Daoy (cell line): Measurements from ENCODE around the gene CAST. TPM values are rescaled to one million over a fixed set of nuclear protein-coding genes. Genes with fewer than 3 reads are reported as not detected.
"Not testable (repeated sequence)": the region's sequence is repeated elsewhere in the genome, so short reads cannot be mapped to it uniquely, and the experiment has no call there.

Experiments
- DNase-seq: peaks from one replicate; pipeline ENCODE4 v3.0.0-alpha.2; 2015; ENCODE audit warnings: low read depth
- total RNA-seq: library from RNA; depleted of rRNA; stranded (reverse); fragments of >200 nt; shearing (Covaris generic); gene quantifications from 2 replicates; pipeline ENCODE4 v1.2.3, GENCODE V29; 2014

The CAST gene
- total RNA-seq, 1 experiment from 2014 or later, result 124 TPM

DNA sequence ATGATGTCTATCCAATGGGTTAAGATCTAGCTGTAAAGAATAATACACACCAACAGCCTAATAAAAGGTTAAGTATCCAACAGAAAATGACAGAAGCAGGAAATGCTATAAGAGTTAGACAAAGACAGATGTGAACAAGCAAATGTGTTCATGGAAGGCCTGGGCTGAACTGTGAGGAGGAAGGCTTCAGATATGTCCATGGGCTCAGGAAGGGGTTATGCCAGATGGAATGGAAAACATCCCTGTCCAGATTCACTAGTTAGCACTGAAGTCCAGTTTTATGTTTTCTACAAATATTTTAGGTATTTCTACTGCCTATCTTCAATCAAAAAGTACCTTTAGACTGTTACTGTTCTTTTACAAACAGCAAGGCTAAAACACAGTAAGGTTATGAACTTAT lies 118.5 kb downstream of the CAST start:
- DNase-seq, result peak; percentile 9

- DNase-seq, result peak; percentile 5
Observed at GRCh38 chr5:96781031-96781971, 119.1 kb downstream of the CAST start.

DNA sequence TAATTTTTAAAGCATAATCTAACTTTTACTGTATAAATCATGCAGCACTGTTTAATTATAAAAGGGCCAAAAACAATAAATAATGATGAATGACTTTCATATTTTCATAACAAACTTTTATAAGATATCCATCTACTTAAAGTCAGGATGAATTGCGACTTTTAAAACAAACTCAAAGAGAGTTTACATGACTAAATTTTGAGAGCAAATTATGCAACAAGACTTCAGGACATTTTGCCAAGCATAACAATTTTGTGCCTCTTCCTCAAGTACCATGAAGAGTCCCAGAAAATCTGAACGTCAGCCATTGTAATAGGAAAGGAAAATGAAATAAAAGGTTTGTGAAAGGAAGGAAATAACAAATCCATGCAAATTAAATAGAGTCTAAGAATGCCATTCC lies 121.2 kb downstream of the CAST start:
- DNase-seq, result no peak

- DNase-seq, result no peak
Observed at GRCh38 chr5:96785326-96786109, 123.3 kb downstream of the CAST start.

- no peak for DNase-seq
Observed at GRCh38 chr5:96788112-96788749, 126.1 kb downstream of the CAST start.

- no peak for DNase-seq
Observed at GRCh38 chr5:96789794-96790330, 127.7 kb downstream of the CAST start.

DNA sequence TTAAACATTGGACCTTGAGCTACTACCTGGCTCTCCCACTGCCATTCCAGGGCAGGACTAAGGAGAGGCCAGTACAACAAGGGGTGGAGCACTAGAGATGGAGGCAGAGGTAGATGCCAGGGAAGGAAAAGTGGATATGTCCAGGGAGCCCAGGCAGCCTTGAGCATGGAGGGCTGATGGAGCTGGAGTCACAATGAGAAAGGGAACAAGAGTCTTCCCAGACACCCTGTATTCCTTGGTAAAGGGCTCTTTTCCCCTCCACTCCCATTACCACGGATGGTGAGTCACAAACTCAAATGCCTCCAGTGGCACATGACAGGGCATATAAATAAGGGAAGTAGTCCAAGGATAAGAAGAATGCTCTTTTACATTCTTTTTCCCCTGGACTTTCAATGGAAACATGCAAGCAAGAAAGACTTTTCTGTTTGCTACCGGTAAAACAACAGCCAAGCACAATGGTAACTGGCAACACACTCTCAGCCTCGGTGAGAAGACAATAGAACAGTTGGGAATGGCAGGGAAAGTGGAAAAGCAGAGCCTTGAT lies 128.9 kb downstream of the CAST start:
- DNase-seq, result peak; percentile 21

DNA sequence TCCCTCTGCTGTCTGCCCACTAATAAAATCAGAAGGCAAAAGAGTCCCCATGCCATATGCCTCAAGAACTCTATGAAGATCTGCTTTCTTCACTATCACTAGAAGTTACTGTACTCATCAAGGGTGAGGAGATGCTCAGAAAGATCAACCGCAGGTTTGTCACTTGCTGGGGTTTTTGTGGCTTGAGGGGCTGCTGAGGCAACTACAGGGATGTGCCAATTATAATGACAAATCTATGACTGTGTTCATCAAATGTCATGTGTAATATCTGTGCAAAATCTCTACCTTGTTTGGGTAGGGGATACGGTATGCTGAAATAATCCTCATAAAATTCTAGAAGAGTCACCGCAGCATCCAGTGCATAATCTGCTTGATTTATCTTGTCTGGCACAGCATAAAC lies 132.6 kb downstream of the CAST start:
- no peak for DNase-seq

- no peak for DNase-seq
Observed at GRCh38 chr5:96795626-96796025, 133.4 kb downstream of the CAST start.

DNA sequence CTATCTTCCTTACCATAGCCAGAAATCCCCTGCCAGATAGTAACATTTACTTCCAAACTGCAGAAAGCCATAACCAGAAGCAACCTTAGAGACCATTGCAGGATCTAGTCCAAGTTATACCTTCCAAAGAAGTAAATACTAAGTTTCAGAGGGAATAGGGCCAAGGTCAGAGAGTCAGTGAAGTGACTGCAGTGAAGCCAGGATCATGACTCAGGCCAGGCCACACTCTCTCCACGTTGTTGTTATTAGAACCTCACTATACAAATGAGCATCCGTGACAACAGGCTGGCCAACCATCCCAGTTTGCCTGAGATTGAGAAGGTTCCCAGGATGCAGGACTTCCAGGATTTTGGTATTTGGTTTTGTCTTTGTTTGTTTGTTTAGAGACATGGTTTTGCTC lies 134.3 kb downstream of the CAST start:
- no peak for DNase-seq

DNA sequence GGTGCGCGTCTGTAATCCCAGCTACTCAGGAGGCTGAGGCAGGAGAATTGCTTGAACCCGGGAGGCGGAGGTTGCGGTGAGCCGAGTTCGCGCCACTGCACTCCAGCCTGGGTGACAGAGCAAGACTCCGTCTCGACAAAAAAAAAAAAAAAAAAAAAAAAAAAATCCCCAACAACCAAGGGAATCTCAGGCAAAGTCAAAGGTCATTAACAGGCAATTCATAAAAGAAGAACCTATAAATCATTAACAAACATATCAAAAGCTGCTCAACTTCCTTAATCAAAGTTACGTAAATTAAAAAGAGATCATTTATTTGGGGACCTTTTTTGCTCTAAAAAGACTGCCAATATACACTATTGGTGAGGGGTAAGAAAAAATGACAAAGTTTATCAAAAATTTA lies 139.5 kb downstream of the CAST start:
- not testable (repeated sequence) for DNase-seq

- peak; percentile 85 for DNase-seq
Observed at GRCh38 chr5:96807075-96807654, 145.0 kb downstream of the CAST start.

GRCh38 chr5:96808541-96808828 lies 146.3 kb downstream of the CAST start:
- DNase-seq, result no peak

DNA sequence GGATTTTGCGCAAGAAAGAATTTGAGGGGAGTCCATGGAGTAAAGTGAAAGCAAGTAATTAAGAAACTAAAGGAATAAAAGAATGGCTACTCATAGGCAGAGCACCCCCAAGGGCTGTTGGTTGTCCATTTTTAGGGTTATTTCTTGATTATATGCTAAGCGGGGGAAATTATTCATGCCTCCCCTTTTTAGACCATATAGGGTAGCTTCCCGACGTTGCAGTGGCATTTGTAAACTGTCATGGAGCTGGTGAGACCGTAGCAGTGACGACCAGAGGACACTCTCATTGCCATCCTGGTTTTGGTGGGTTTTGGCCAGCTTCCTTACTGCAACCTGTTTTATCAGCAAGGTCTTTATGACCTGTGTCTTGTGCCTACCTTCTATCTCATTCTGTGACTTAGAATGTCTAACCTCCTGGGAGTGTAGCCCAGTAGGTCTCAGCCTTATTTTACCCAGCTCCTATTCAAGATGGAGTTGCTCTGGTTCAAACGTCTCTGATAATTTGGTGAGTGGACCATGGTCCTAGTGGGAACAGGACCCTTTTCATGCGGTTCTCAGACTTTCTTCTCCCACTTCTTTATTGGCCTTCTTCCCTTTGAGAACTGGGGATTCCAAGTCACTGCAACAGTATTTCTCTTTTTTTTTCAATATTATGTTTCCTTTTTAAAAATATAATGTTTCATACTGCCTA lies 146.8 kb downstream of the CAST start:
- no peak for DNase-seq

- no peak for DNase-seq
Observed at GRCh38 chr5:96809921-96810320, 147.7 kb downstream of the CAST start.

DNA sequence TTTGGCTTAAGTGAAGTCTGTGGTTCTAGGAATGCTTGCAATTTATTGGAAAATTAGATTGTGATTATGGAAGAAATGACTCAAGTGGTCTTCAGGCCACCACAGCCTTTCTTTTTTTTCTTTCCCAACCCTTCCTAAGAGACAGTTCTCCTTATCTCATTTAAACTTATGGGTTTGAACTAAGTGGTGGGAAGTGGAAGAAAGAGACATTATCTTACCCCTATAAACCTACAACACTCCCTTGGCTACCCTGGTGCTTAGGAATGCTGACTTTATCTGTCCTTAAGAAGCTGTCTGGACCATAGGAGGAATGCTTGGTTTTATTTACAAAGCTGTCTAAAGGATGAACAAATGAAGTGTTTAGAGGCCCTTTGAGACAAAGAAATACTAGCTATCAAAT lies 150.7 kb downstream of the CAST start:
- no peak for DNase-seq

DNA sequence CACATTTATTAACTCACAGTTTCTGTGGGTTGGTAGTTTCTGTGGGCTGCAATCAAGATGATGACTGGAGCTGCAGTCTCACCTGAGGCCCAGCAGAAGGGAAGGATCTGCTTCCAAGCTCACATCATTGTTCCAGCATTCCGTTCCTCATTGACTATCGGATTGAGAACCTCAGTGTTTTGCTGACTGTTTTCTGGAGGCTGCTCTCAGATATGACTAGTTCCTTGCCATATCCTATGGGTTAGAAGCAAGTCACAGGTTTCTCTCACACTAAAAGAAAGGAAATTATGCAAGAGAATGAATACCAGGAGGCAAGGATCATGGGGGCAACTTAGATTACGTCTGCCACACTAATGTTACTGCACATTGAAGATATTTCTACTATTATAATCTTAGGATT lies 151.9 kb downstream of the CAST start:
- DNase-seq, result no peak

- peak; percentile 37 for DNase-seq
Observed at GRCh38 chr5:96816411-96816939, 154.3 kb downstream of the CAST start.

GRCh38 chr5:96816991-96817390 lies 154.8 kb downstream of the CAST start:
- DNase-seq, result no peak

- no peak for DNase-seq
Observed at GRCh38 chr5:96817506-96817905, 155.3 kb downstream of the CAST start.
